T47D (cell line): ENCODE measurements around the gene SMARCAL1.
"Not testable (repeated sequence)": the region's sequence is repeated elsewhere in the genome, so short reads cannot be mapped to it uniquely, and the experiment has no call there.

ENCODE experiments used
- DNase-seq, 2 experiments: peaks; one replicate each; pipeline versions ENCODE4 v3.0.0 to v3.0.0-alpha.2; 2011 to 2012; ENCODE audit warnings: low read depth in 1 of 2, low spot score in 1 of 2
- JUND ChIP-seq: IDR thresholded peaks from 2 replicates; pipeline ENCODE4 v1.6.1; 2012; ENCODE audit warnings: low read depth
- in situ Hi-C: cut with HindIII; loops from 2 replicates; pipeline ENCODE4 v1.10.0; 2016; ENCODE audit warnings: low sequenced_read_pairs, low pct_unique_long_range_greater_than_20kb

The SMARCAL1 gene

DNA sequence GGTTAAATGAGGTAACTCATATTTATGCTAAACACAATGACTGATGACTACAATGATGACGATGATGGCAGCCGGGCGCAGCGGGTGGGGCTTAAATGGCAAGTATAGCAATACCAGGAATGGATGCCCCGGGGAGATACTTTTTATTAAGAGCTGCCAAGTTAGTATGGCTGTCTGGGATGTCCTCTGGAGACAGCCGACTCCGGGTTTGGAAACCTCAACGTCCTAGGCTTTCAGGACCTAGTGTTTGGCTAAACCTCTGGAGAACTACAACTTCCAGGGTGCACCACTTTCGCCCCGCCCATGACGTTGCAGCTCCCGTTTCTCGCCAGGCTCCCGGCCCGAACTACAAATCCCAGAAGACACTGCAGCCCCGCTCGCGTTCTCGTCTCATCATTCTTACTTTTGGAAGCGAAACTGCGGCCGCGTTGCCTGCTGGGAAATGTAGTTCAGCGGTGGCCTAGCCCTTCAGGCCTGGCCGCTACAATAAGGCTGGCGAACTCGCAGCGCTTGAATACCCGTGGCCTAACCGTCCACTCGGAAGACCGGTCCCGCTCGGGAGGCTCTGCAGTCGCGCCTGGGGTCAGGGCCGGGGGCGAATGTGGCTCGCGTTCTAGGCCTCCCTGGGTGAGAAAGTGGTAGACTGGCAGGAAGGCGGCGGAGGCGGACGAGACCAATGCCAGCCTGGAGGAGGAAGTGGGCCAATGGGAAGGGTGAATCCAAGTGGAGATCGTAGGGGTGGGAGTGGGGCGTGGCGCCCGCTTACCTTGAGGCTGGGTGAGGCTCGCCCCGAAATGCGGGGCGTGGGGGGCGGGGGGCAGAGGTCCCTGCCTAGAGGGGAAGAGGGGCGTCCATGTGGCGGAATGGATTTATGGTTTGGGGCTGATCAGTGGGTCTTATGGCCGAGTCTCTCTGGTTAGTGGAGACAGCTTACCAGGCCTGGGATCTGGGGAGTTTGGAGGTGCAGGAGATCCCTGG is at the start of gene SMARCAL1:
Gene SMARCAL1 (plus strand): TSS at position 463 of the 978 bp plus-strand sequence. CDS start 2,221 bp downstream, outside the sequence.
- peak; percentile 56 to 97 for DNase-seq
- no peak for TF ChIP-seq JUND
- in situ Hi-C loops = no loop called here

DNA sequence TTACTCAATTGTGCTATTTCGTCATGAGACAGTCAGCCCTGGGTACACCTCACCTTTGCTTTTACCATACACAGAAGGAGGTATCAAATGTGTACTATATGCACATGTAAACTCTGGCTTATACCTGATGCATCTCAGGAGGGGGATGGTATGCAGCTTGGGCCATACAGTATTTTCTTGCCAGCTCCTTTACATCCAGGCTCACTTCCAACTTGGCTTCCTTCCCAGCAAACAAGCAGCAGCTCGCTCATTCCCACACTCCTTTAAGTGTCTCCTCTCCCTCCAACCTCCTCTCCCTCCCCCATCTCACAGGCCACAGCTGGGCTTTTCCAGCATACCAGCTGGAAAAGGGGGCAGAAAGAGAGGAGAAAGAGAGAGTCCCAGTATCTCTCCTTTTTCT is 49.6 kb upstream of the SMARCAL1 start:
- peak in 1 of 2 experiments; percentile 48 for DNase-seq
- in situ Hi-C loops = no loop called here
- TF ChIP-seq JUND = no peak

DNA sequence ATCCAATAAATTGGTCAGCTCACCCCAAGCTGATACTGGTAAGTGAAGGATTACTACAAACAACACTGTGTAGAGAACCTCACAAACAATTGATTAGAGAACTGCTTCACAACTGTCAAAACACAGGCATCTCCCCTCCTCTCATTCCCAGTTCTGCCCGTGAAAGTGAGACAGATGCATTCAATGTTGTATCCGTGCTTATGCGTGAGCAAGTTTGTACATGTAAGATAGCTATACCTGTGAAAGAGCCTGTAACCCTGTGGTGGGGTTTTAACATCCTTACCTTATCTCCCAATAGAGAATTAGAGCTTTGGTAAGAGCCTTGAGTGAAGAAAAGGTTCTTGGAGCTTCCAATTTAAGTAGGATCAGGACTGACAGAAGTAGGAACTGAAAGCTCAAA is 49.1 kb upstream of the SMARCAL1 start:
- no peak for DNase-seq
- TF ChIP-seq JUND = no peak
- in situ Hi-C loops = no loop called here

DNA sequence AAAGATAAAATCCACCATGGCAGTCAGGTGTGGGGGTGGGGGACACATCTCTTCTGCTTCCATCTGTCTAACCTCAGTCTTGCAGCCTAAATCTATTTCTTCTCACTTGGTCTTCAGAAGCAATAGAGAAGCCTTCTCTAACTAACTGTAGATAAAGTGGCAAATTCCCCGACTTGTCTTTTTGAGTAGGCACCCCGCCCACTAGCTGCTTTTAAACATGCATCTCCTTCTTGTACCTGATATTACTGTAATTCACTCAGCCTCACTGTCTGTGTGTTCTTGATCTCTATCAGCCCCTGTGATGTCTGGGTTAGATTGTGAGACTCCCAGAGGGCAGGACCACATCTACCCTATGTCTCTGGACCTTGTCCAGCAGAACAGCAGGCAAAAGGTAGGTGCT is 46.8 kb upstream of the SMARCAL1 start:
- TF ChIP-seq JUND = no peak
- DNase-seq = no peak
- in situ Hi-C loops = no loop called here

DNA sequence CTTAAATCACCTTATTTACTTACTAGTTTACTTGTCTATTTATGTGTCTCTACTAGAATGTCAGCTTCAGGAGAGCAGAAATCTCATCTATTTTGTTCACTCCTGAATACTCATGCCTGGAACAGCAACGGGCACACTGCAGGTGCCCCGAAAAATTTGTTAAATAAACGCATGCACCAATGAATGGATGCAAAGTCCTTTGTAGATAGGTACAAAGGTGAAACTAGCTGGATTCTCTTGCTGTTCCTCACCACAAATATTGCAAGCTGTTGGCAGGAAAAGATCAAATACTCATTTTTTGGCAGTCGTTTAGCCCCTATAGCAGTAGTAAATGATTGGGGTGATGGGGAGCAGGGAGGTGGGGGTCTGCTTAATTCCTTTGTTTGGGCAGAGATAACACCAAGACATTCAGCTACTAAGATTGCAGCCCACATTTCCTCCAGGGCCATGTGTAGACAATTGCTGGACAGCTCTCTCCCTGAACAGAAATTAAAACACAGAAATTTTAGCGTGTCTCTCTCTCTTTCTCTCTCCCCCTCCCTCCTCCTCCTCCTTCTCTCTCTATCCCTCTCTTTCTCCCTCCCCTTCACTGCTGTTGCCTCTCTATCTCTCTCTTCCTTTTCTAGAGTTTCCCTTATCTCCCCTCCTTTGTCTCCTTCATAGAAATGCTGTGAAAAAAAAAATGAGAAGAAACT is 45.4 kb upstream of the SMARCAL1 start:
- in situ Hi-C loops = no loop called here
- no peak for TF ChIP-seq JUND
- no peak for DNase-seq

DNA sequence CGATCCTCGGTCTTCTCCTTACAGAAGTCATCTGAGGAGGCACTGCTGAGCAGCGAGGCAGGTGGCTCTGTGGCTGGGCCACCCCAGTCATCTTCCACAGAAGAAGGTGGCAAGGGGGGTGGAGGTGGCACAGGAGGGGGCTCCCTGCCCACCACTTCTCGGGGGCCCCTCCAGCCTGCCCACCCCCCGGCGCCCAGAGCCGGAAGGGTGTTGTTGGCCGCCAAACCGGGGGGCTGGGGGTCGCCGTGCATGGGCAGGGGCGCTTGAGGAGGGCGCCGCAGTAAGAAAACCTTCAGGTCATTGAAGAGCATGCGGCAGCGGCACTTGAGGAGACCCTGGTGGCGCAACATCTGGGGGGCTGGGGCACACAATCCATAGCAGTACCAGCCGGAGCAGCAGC is 42.5 kb upstream of the SMARCAL1 start:
- in situ Hi-C loops = no loop called here
- DNase-seq = no peak
- TF ChIP-seq JUND = no peak

DNA sequence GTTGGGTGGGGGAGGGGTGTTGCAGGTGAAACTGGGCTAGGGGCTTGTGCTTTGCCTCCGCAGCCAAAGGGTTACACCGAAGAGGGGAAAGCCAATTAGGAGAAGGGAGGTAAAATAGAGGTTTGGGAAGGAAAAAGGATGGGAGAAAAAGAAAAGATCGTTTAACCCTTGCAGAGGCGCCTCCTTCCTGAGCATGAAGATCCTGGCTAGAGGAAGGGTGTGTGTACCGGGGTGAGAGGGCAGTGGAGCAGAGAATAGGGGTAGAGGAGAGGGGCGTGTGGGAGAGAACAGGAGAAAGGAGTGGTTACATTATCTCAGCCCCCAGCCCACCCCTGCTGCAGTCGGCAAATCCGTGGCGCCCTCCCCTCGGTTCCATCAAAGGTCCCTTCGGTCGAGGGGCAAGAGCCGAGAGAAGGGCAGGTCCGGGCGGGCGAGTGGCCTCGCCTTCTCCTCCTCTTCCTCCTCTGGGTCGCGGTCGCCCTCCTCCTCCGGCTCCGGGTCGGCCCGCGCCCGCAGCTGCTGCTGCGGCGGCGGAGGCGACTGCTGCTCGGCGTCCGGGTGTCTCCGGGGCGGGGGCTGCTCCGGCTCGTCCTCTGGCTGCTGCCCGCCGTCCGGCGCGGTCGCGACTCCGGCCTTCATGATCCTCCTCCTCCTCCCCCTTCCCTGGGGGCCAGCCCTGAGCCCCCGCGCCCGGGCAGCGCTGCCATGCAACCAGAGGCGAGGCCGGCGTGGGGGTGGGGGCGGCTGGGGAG is 41.1 kb upstream of the SMARCAL1 start:
- DNase-seq = no peak

DNA sequence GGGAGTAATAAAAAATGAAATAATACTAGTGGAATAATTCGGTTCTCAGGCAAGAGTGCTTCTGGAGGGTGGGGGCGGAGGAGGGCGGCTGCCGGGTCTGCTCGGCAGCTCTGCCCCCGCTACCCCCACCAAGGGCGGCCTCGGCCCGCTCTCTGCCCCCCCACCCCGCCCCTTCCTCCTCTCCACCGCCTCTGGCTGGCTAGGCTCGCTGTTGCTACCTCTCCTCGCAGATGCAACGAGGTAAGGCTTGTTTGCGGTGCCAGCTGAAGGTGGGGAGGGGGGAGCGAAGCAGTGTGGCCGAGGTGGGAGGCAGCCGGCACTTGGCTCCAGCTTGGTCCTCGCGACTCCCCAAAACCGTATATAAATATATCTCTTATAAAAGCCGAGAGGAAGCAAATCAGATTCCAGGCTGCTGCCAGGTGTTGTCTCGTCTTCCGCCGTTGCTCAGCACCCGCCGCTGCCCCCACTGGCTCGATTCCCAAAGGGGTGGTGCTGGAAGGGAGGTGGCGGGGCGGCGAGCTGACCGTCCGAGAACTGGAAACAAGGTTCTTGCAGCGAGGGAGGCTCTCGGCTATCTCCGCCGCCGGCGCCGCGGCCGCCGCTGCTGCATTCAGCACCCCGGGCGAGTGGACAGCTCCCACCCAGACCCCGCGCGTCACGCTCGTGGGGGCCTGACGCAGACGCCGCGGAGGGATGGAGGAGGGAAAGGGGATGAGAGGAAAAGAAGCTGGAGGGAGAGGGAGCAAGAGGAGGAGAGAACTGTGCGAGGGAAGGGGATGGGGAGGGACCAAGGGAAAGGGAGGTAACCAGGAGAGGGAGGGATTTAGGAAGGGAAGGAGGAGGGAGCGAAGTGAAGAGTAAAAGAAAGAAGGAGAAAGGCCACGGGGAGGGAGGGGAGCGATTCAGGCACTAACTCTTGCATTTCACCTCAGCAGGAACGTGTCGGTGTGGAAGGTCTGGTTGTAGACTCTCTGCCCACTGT is 40.3 kb upstream of the SMARCAL1 start, which contains the start of gene MARCHF4:
Gene MARCHF4 (minus strand): TSS at position 763 of the 982 bp plus-strand sequence. CDS start 2,223 bp downstream, outside the sequence.
- in situ Hi-C loops = no loop called here
- TF ChIP-seq JUND = no peak
- peak; percentile 60 to 74 for DNase-seq

More for the DNA sequence above, 41.1 kb upstream of the SMARCAL1 start:
- no peak for TF ChIP-seq JUND
- in situ Hi-C loops = no loop called here

DNA sequence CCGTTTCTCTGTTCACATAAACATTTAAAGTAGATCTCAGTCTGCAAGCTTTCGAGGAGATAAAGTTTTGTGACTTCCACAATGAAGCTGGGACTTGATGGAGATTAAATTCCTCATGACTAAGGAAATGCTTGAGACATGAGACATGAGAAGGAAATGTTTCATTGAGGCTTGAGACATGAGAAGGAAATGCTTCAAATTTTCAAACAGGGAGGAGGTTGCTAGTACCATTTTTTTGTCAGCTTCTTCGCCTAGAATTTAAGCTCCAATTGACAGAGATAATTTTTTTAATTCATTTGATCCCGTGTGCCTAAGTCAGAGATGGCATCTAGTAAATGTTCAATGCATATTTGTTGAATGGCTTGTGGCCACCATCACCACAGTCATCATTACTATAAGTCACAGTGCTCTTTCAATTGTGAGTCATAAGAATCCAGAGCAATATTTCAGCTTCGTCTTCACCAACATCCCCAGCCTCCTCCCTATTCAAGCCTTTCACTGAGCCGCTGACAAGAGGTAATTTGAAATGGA is 39.5 kb upstream of the SMARCAL1 start:
- TF ChIP-seq JUND = no peak
- no peak for DNase-seq
- in situ Hi-C loops = no loop called here

DNA sequence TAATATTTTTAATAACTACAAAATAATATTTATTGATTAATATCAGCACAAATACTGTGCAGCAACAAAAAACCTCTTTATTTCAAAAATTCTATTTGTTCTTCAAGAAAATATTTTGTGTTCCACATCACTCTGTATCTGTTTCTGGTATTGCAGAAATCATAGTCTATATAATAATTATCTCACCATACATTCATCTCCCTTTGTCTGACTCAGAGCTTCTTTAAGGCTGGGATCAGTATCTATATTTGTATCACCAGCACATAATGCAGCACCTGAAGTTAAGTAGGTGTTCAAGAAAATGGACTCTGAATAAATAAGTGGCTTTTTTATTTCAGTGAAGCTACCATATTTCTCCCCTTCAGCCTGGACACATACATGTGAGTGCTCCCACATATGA is 38.4 kb upstream of the SMARCAL1 start:
- in situ Hi-C loops = no loop called here

DNA sequence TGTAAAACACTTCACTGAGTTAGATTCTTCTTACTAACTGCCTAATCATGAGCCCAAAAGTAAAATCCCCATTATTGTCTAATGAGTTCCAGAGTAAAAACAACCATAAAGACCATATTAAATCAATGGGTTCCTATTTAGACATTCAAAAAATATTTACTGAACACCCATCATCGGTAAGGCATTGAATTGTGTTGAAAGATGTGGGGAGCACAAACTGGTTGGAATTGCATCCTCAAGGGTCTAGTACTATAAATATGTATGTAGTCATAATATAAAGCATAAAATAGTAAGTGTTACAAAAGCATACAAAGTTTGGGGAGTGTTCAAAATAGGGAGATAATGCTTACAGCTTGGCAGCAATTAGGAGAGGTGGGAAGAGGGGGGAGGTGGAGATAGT is 37.0 kb upstream of the SMARCAL1 start:
- in situ Hi-C loops = no loop called here
- no peak for TF ChIP-seq JUND

More for the DNA sequence above, 38.4 kb upstream of the SMARCAL1 start:
- no peak for DNase-seq
- no peak for TF ChIP-seq JUND

DNA sequence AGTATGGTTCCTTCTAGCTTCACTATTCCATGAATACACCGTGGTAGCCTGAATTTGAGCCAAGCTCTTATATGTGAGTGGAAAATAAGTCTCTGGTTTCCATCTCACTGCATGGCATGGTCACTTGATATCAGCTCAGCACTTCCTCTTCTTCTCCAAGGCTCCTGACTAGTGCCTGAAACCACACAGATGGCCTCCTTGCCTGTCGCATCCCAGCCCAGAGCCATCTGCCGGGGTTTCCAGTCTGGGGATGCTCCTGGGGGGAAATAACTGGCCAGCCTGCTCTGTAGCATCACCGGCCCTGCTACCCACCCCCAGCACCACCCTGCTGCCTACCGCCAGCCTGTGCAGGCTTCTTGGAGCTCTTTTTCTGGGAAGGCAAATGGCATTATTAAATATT is 32.3 kb upstream of the SMARCAL1 start:
- no peak for DNase-seq
- in situ Hi-C loops = no loop called here
- no peak for TF ChIP-seq JUND

More for the DNA sequence above, 37.0 kb upstream of the SMARCAL1 start:
- DNase-seq = no peak

DNA sequence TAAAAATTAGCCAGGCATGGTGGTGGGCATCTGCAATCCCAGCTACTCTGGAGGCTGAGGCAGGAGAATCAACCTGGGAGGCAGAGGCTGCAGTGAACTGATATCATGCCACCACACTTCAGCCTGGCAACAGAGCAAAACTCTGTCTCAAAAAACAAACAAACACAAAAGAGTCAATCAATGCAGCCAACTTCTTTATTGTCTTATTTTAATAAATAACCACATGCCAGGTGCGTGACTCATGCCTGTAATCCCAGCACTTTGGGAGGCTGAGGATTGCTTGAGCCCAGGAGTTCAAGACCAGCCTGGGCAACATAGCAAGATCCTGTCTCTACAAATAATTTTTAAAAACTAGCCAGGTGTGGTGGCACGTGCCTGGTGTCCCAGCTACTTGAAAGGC is 27.9 kb upstream of the SMARCAL1 start:
- in situ Hi-C loops, DNase-seq: not testable (repeated sequence)
